GM18868 (cell line): ENCODE results near the gene SCARF2.
"Not testable (repeated sequence)": the region's sequence is repeated elsewhere in the genome, so short reads cannot be mapped to it uniquely, and the experiment has no call there.

Source experiments
- ATAC-seq: cut with Tn5 transposase; IDR thresholded peaks from one replicate; pipeline ENCODE4 v1.9.1; 2021; ENCODE audit warnings: mild to moderate bottlenecking, moderate library complexity; ENCODE audit not compliant: unreplicated experiment

SCARF2 gene

GRCh38 chr22:20463324-20464095 lies 25.9 kb upstream of the SCARF2 start:
- ATAC-seq, result no peak

GRCh38 chr22:20459862-20460261 lies 22.2 kb upstream of the SCARF2 start:
- ATAC-seq, result no peak

GRCh38 chr22:20459152-20459542 lies 21.5 kb upstream of the SCARF2 start:
- no peak for ATAC-seq

GRCh38 chr22:20458530-20459151 lies 21.0 kb upstream of the SCARF2 start:
- no peak for ATAC-seq

GRCh38 chr22:20457506-20458240 lies 20.0 kb upstream of the SCARF2 start:
- no peak for ATAC-seq

GRCh38 chr22:20456722-20457076 lies 19.1 kb upstream of the SCARF2 start:
- ATAC-seq, result no peak

- no peak for ATAC-seq
These were observed 18.6 kb upstream of the SCARF2 start for GRCh38 chr22:20456064-20456721.

- no peak for ATAC-seq
These were observed 18.1 kb upstream of the SCARF2 start for GRCh38 chr22:20455709-20456063.

- no peak for ATAC-seq
These were observed 15.6 kb upstream of the SCARF2 start for GRCh38 chr22:20453222-20453621.

GRCh38 chr22:20451920-20452319 lies 14.3 kb upstream of the SCARF2 start:
- ATAC-seq, result no peak

- ATAC-seq, result not testable (repeated sequence)
These were observed 13.6 kb upstream of the SCARF2 start for GRCh38 chr22:20451129-20451778.

- no peak for ATAC-seq
These were observed 12.9 kb upstream of the SCARF2 start for GRCh38 chr22:20450551-20450906.

GRCh38 chr22:20449819-20450550 lies 12.4 kb upstream of the SCARF2 start:
- no peak for ATAC-seq

- ATAC-seq, result no peak
These were observed 11.0 kb upstream of the SCARF2 start for GRCh38 chr22:20448630-20449029.

GRCh38 chr22:20446383-20446970 lies 8.9 kb upstream of the SCARF2 start:
- no peak for ATAC-seq

GRCh38 chr22:20444325-20444724 lies 6.7 kb upstream of the SCARF2 start:
- no peak for ATAC-seq

GRCh38 chr22:20442485-20443284 lies 5.1 kb upstream of the SCARF2 start:
- ATAC-seq, result no peak

GRCh38 chr22:20441631-20442484 lies 4.2 kb upstream of the SCARF2 start:
- no peak for ATAC-seq
